Measurements from ENCODE around the gene NAPA.

DNA sequence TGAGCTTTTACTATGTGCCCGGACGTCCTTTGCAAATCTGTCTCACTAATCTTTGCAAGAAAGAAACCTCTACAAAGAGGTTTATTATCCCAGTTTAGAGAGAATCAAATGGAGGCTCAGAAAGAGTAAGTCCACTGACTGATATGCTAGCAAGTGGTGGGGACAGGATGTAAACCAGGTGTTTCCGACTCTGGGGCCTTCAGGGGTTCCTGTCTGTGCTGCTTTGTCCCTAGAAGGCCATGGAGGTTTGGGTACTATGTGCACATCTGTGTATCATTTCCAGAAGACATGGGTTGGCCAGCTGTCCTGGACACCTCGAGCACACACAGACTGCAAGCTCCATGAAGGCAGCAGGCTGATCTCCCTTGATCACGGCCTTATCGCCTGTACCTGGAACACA is 29.7 kb downstream of the NAPA start:
- TF ChIP-seq EZH2 (IDR thresholded peaks at IDR 0.05; ENCODE audit: borderline replicate concordance, low read length): no peak
- TF ChIP-seq, protein P1, sequence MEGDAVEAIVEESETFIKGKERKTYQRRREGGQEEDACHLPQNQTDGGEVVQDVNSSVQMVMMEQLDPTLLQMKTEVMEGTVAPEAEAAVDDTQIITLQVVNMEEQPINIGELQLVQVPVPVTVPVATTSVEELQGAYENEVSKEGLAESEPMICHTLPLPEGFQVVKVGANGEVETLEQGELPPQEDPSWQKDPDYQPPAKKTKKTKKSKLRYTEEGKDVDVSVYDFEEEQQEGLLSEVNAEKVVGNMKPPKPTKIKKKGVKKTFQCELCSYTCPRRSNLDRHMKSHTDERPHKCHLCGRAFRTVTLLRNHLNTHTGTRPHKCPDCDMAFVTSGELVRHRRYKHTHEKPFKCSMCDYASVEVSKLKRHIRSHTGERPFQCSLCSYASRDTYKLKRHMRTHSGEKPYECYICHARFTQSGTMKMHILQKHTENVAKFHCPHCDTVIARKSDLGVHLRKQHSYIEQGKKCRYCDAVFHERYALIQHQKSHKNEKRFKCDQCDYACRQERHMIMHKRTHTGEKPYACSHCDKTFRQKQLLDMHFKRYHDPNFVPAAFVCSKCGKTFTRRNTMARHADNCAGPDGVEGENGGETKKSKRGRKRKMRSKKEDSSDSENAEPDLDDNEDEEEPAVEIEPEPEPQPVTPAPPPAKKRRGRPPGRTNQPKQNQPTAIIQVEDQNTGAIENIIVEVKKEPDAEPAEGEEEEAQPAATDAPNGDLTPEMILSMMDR (IDR thresholded peaks at IDR 0.05; ENCODE audit: low read length): no peak
